ENCODE measurements around the gene FAM237A.

GRCh38 chr2:206631340-206631739 lies 10.9 kb upstream of the FAM237A start:
- TF ChIP-seq, protein P1, sequence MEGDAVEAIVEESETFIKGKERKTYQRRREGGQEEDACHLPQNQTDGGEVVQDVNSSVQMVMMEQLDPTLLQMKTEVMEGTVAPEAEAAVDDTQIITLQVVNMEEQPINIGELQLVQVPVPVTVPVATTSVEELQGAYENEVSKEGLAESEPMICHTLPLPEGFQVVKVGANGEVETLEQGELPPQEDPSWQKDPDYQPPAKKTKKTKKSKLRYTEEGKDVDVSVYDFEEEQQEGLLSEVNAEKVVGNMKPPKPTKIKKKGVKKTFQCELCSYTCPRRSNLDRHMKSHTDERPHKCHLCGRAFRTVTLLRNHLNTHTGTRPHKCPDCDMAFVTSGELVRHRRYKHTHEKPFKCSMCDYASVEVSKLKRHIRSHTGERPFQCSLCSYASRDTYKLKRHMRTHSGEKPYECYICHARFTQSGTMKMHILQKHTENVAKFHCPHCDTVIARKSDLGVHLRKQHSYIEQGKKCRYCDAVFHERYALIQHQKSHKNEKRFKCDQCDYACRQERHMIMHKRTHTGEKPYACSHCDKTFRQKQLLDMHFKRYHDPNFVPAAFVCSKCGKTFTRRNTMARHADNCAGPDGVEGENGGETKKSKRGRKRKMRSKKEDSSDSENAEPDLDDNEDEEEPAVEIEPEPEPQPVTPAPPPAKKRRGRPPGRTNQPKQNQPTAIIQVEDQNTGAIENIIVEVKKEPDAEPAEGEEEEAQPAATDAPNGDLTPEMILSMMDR (IDR thresholded peaks at IDR 0.05): no peak
- TF ChIP-seq POLR2A (IDR thresholded peaks at IDR 0.05): no peak

Data from lower leg skin (tissue), 3 donors.